Neural cell (in vitro differentiated cells): ENCODE results near the gene UBE2Q1. TPM values are rescaled to one million over a fixed set of nuclear protein-coding genes. Genes with fewer than 3 reads are reported as not detected.

Source experiments
- H2AFZ ChIP-seq: fragments of 200-600, 300-800 bp; sonication (generic), shearing (Covaris generic); 2 replicates; pipeline ENCODE4 v1.6.0; 2014; ENCODE audit warnings: low read depth, mild to moderate bottlenecking, antibody characterized with exemption, low read length, moderate library complexity
- H3F3A ChIP-seq: fragments of 200-600 bp; shearing (Covaris generic); 2 replicates; pipeline ENCODE4 v1.6.1; 2016; ENCODE audit warnings: mild to moderate bottlenecking, moderate library complexity, mixed read lengths, antibody characterized with exemption, low read length; ENCODE audit not compliant: insufficient read depth, poor library complexity, severe bottlenecking
- H3K27ac ChIP-seq: fragments of 200-600, 300-800 bp; sonication (generic), shearing (Covaris generic); 2 replicates; pipeline ENCODE4 v1.5.1; 2014; ENCODE audit warnings: mild to moderate bottlenecking, low read length, moderate library complexity
- H3K27me3 ChIP-seq: fragments of 300-800, 200-600 bp; sonication (generic), shearing (Covaris generic); 2 replicates; pipeline ENCODE4 v1.6.0; 2014; ENCODE audit warnings: mild to moderate bottlenecking, low read depth, low read length, moderate library complexity; ENCODE audit not compliant: insufficient read depth
- H3K36me3 ChIP-seq: fragments of 300-800, 200-600 bp; sonication (generic), shearing (Covaris generic); 2 replicates; pipeline ENCODE4 v1.5.1; 2014; ENCODE audit warnings: mild to moderate bottlenecking, antibody characterized with exemption, low read length, moderate library complexity; ENCODE audit not compliant: insufficient read depth
- H3K4me2 ChIP-seq: fragments of 300-800, 200-600 bp; sonication (generic), shearing (Covaris generic); 2 replicates; pipeline ENCODE4 v1.6.0; 2014; ENCODE audit warnings: mild to moderate bottlenecking, low read length
- H3K4me3 ChIP-seq: fragments of 300-800, 200-600 bp; sonication (generic), shearing (Covaris generic); 2 replicates; pipeline ENCODE4 v1.5.1; 2014; ENCODE audit warnings: mild to moderate bottlenecking, low read length, moderate library complexity
- H3K79me2 ChIP-seq: fragments of 200-600 bp; shearing (Covaris generic); replicated peaks from 2 replicates; pipeline ENCODE4 v1.6.0; 2014; ENCODE audit warnings: mild to moderate bottlenecking, low read length, moderate library complexity; ENCODE audit not compliant: insufficient read depth
- H3K9ac ChIP-seq: fragments of 300-800, 200-600 bp; sonication (generic), shearing (Covaris generic); 2 replicates; pipeline ENCODE4 v1.6.1; 2016; ENCODE audit warnings: mild to moderate bottlenecking, low read length, mixed read lengths
- H3K9me2 ChIP-seq: fragments of 200-600 bp; shearing (Covaris generic); 2 replicates; pipeline ENCODE4 v1.6.1; 2016; ENCODE audit warnings: mild to moderate bottlenecking, low read length, mixed read lengths; ENCODE audit not compliant: insufficient read depth
- H3K9me3 ChIP-seq: fragments of 200-600, 300-800 bp; sonication (generic), shearing (Covaris generic); 2 replicates; pipeline ENCODE4 v1.6.1; 2016; ENCODE audit warnings: mild to moderate bottlenecking, mixed run types, low read length, moderate library complexity, mixed read lengths
- H4K20me1 ChIP-seq: fragments of 200-600 bp; shearing (Covaris generic); 2 replicates; pipeline ENCODE4 v1.6.1; 2016; ENCODE audit warnings: mild to moderate bottlenecking, mixed run types; ENCODE audit not compliant: insufficient read depth
- EP300 ChIP-seq: fragments of 450-650 bp; conservative IDR thresholded peaks from 2 replicates; pipeline ENCODE4 v1.6.1; 2014; ENCODE audit warnings: antibody characterized with exemption, mild to moderate bottlenecking, moderate library complexity; ENCODE audit not compliant: poor library complexity, severe bottlenecking
- EZH2 ChIP-seq: fragments of 200-600, 300-800 bp; shearing (Covaris generic), sonication (generic); IDR thresholded peaks from 2 replicates; pipeline ENCODE4 v1.6.1; 2014; ENCODE audit warnings: antibody characterized with exemption, low read length, borderline replicate concordance, mild to moderate bottlenecking; ENCODE audit not compliant: insufficient read depth, poor library complexity, severe bottlenecking
- MXI1 ChIP-seq: fragments of 450-650 bp; conservative IDR thresholded peaks from 2 replicates; pipeline ENCODE4 v1.6.1; 2014; ENCODE audit warnings: antibody characterized with exemption, mild to moderate bottlenecking; ENCODE audit not compliant: poor library complexity, severe bottlenecking
- POLR2AphosphoS5 ChIP-seq: IDR thresholded peaks from 2 replicates; pipeline ENCODE4 v1.6.1; 2012
- RAD21 ChIP-seq: fragments of 450-650 bp; conservative IDR thresholded peaks from 2 replicates; pipeline ENCODE4 v1.6.1; 2014; ENCODE audit warnings: antibody characterized with exemption, mild to moderate bottlenecking, moderate library complexity
- SMC3 ChIP-seq: fragments of 450-650 bp; conservative IDR thresholded peaks from 2 replicates; pipeline ENCODE4 v1.6.1; 2014; ENCODE audit warnings: antibody characterized with exemption, mild to moderate bottlenecking, moderate library complexity; ENCODE audit not compliant: poor library complexity
- TAF1 ChIP-seq: IDR thresholded peaks from 2 replicates; pipeline ENCODE4 v1.6.1; 2012; ENCODE audit warnings: low read depth
- polyA plus RNA-seq: library from polyadenylated mRNA; depleted of rRNA; stranded (reverse); fragments of >200 nt; gene quantifications from 2 replicates; pipeline ENCODE4 v1.2.3, GENCODE V29; 2014
- TF ChIP-seq, protein P1 (sequence below): fragments of 450-650 bp; IDR thresholded peaks from 2 replicates; pipeline ENCODE4 v1.5.1; 2014; ENCODE audit warnings: antibody characterized with exemption, mild to moderate bottlenecking, moderate library complexity; ENCODE audit not compliant: poor library complexity, severe bottlenecking
- TF ChIP-seq, protein P2 (sequence below): IDR thresholded peaks from 2 replicates; pipeline ENCODE4 v1.6.1; 2012; ENCODE audit warnings: borderline replicate concordance

Gene UBE2Q1
- polyA plus RNA-seq, 1 donor from 2014 or later, result 103 TPM

DNA sequence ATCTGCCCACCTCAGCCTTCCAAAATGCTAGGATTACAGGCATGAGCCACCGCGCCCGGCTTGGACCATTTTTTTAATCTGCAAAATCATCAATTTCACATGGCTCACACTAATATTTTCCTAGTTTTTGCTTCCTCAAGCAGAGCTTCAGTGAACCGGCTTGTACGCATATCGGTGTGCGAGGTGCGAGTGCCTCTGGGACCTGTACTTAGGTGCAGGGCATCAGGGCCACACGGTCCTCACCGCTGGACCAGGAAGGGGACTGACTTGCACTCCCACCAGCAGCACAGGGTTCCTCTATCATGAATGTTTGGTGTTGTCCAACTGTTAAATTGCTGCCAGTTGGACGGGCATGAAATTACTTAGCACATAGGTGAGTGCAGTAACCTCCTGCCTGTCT is 40.8 kb downstream of the UBE2Q1 start:
- no peak for TF ChIP-seq TAF1
- no peak for TF ChIP-seq EP300
- TF ChIP-seq SMC3, result no peak
- no peak for TF ChIP-seq MXI1
- no peak for TF ChIP-seq POLR2AphosphoS5
- no peak for TF ChIP-seq EZH2
- TF ChIP-seq, protein P1, sequence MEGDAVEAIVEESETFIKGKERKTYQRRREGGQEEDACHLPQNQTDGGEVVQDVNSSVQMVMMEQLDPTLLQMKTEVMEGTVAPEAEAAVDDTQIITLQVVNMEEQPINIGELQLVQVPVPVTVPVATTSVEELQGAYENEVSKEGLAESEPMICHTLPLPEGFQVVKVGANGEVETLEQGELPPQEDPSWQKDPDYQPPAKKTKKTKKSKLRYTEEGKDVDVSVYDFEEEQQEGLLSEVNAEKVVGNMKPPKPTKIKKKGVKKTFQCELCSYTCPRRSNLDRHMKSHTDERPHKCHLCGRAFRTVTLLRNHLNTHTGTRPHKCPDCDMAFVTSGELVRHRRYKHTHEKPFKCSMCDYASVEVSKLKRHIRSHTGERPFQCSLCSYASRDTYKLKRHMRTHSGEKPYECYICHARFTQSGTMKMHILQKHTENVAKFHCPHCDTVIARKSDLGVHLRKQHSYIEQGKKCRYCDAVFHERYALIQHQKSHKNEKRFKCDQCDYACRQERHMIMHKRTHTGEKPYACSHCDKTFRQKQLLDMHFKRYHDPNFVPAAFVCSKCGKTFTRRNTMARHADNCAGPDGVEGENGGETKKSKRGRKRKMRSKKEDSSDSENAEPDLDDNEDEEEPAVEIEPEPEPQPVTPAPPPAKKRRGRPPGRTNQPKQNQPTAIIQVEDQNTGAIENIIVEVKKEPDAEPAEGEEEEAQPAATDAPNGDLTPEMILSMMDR, result no peak
- TF ChIP-seq, protein P2, sequence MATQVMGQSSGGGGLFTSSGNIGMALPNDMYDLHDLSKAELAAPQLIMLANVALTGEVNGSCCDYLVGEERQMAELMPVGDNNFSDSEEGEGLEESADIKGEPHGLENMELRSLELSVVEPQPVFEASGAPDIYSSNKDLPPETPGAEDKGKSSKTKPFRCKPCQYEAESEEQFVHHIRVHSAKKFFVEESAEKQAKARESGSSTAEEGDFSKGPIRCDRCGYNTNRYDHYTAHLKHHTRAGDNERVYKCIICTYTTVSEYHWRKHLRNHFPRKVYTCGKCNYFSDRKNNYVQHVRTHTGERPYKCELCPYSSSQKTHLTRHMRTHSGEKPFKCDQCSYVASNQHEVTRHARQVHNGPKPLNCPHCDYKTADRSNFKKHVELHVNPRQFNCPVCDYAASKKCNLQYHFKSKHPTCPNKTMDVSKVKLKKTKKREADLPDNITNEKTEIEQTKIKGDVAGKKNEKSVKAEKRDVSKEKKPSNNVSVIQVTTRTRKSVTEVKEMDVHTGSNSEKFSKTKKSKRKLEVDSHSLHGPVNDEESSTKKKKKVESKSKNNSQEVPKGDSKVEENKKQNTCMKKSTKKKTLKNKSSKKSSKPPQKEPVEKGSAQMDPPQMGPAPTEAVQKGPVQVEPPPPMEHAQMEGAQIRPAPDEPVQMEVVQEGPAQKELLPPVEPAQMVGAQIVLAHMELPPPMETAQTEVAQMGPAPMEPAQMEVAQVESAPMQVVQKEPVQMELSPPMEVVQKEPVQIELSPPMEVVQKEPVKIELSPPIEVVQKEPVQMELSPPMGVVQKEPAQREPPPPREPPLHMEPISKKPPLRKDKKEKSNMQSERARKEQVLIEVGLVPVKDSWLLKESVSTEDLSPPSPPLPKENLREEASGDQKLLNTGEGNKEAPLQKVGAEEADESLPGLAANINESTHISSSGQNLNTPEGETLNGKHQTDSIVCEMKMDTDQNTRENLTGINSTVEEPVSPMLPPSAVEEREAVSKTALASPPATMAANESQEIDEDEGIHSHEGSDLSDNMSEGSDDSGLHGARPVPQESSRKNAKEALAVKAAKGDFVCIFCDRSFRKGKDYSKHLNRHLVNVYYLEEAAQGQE, result no peak
- no peak for TF ChIP-seq RAD21
- H3K4me3 ChIP-seq, result no peak overlapping the region
- H3K9me2 ChIP-seq, result no peaks in the 10 kb centered on the region
- H3K27ac ChIP-seq, result no peak overlapping the region
- H3K36me3 ChIP-seq, result no peaks in the 10 kb centered on the region
- H3K9me3 ChIP-seq, result no peaks in the 10 kb centered on the region
- no peak overlapping the region for H3K9ac ChIP-seq
- no peak overlapping the region for H3K4me2 ChIP-seq
- H3F3A ChIP-seq, result no peaks in the 10 kb centered on the region
- H2AFZ ChIP-seq, result no peak overlapping the region
- no peaks in the 10 kb centered on the region for H3K79me2 ChIP-seq
- no peaks in the 10 kb centered on the region for H4K20me1 ChIP-seq
- no peaks in the 10 kb centered on the region for H3K27me3 ChIP-seq

DNA sequence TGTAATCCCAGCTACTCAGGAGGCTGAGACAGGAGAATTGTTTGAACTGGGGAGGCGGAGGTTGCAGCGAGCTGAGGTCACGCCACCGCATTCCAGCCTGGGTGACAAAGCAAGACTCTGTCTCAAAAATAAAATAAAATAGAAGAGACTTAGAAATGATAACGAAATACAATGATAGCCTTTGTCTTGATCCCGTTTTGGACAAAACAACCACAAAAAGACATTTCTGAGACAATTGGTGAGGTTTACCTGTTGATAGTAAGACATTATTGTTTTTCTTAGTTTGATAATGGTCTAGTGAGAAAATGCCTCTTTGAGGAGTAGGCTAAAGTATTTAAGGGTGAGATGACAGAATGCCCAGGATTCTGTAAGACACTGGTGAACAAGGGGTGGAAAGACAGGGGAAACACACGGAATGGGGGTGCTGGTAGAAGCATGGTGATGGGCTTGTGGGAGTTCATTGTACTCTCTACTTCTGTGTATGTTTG is 44.4 kb downstream of the UBE2Q1 start:
- no peaks in the 10 kb centered on the region for H3K27me3 ChIP-seq
- H3K9me2 ChIP-seq, result no peaks in the 10 kb centered on the region

More for the DNA sequence above, 44.4 kb downstream of the UBE2Q1 start:
- no peak overlapping the region for H3K4me2 ChIP-seq
- H3K9ac ChIP-seq, result no peak overlapping the region
- H2AFZ ChIP-seq, result no peak overlapping the region
- H3F3A ChIP-seq, result no peaks in the 10 kb centered on the region
- H3K79me2 ChIP-seq, result no peaks in the 10 kb centered on the region
- H3K9me3 ChIP-seq, result no peaks in the 10 kb centered on the region
- no peak overlapping the region for H3K27ac ChIP-seq
- no peak overlapping the region for H3K4me3 ChIP-seq
- H3K36me3 ChIP-seq, result no peaks in the 10 kb centered on the region
- H4K20me1 ChIP-seq, result no peaks in the 10 kb centered on the region
- no peak for TF ChIP-seq EZH2
- TF ChIP-seq MXI1, result no peak
- TF ChIP-seq RAD21, result no peak
- no peak for TF ChIP-seq EP300
- TF ChIP-seq, protein P1, result no peak
- TF ChIP-seq POLR2AphosphoS5, result no peak
- TF ChIP-seq, protein P2, result no peak
- TF ChIP-seq TAF1, result no peak
- no peak for TF ChIP-seq SMC3
